ENCODE data around the gene CPED1. TPM values are rescaled to one million over a fixed set of nuclear protein-coding genes. Genes with fewer than 3 reads are reported as not detected.

The CPED1 gene
- polyA plus RNA-seq, 1 donor from 2014 or later = not detected

GRCh38 chr7:121042195-121042594 is 53.7 kb downstream of the CPED1 start:
- H3F3A ChIP-seq (ENCODE audit: insufficient read depth, low read length, poor library complexity, severe bottlenecking) = no peaks in the 10 kb centered on the region
- no peaks in the 10 kb centered on the region for H3K36me3 ChIP-seq (ENCODE audit: insufficient read depth, low read length)
- no peak overlapping the region for H3K4me3 ChIP-seq (ENCODE audit: low read length)
- H3K27me3 ChIP-seq (ENCODE audit: insufficient read depth, low read depth, low read length) = no peaks in the 10 kb centered on the region
- no peak overlapping the region for H2AFZ ChIP-seq (ENCODE audit: low read depth, low read length)
- no peaks in the 10 kb centered on the region for H3K79me2 ChIP-seq (replicated peaks; ENCODE audit: insufficient read depth, low read length)
- H3K9me3 ChIP-seq (ENCODE audit: low read length) = no peaks in the 10 kb centered on the region
- H3K9me2 ChIP-seq (ENCODE audit: insufficient read depth, low read length) = no peaks in the 10 kb centered on the region
- H3K27ac ChIP-seq (ENCODE audit: low read length) = no peak overlapping the region
- no peak for TF ChIP-seq EP300 (conservative IDR thresholded peaks at IDR 0.05; ENCODE audit: poor library complexity, severe bottlenecking)
- TF ChIP-seq POLR2AphosphoS5 (IDR thresholded peaks at IDR 0.05) = no peak
- no peak for TF ChIP-seq EZH2 (IDR thresholded peaks at IDR 0.05; ENCODE audit: borderline replicate concordance, insufficient read depth, low read length, poor library complexity, severe bottlenecking)
- TF ChIP-seq RAD21 (conservative IDR thresholded peaks at IDR 0.05) = no peak
- TF ChIP-seq TAF1 (IDR thresholded peaks at IDR 0.05; ENCODE audit: low read depth) = no peak
- no peak for TF ChIP-seq CTCF (IDR thresholded peaks at IDR 0.05; ENCODE audit: poor library complexity, severe bottlenecking)
- no peaks in the 10 kb centered on the region for H4K20me1 ChIP-seq (ENCODE audit: insufficient read depth)
- H3K9ac ChIP-seq (ENCODE audit: low read length) = no peak overlapping the region
- no peak overlapping the region for H3K4me2 ChIP-seq (ENCODE audit: low read length)

- Histone ChIP-seq H3K9me3 (ENCODE audit: low read length) (no peaks in the 10 kb centered on the region), H3K79me2 (replicated peaks; ENCODE audit: insufficient read depth, low read length) (no peaks in the 10 kb centered on the region), H3K9ac (ENCODE audit: low read length) (no peak overlapping the region), H3K27me3 (ENCODE audit: insufficient read depth, low read depth, low read length) (no peaks in the 10 kb centered on the region), H3K4me3 (ENCODE audit: low read length) (no peak overlapping the region), H3K36me3 (ENCODE audit: insufficient read depth, low read length) (no peaks in the 10 kb centered on the region), H3K4me2 (ENCODE audit: low read length) (no peak overlapping the region), H3K27ac (ENCODE audit: low read length) (no peak overlapping the region), H3F3A (ENCODE audit: insufficient read depth, low read length, poor library complexity, severe bottlenecking) (no peaks in the 10 kb centered on the region), H3K9me2 (ENCODE audit: insufficient read depth, low read length) (no peaks in the 10 kb centered on the region), H4K20me1 (ENCODE audit: insufficient read depth) (no peaks in the 10 kb centered on the region), H2AFZ (ENCODE audit: low read depth, low read length) (no peak overlapping the region)
- no peak for TF ChIP-seq REST (IDR thresholded peaks at IDR 0.05; ENCODE audit: borderline replicate concordance)
- no peak for TF ChIP-seq EP300 (conservative IDR thresholded peaks at IDR 0.05; ENCODE audit: poor library complexity, severe bottlenecking)
- no peak for TF ChIP-seq POLR2AphosphoS5 (IDR thresholded peaks at IDR 0.05)
- TF ChIP-seq MXI1 (conservative IDR thresholded peaks at IDR 0.05; ENCODE audit: poor library complexity, severe bottlenecking) = no peak
- TF ChIP-seq RAD21 (conservative IDR thresholded peaks at IDR 0.05) = no peak
- no peak for TF ChIP-seq SMC3 (conservative IDR thresholded peaks at IDR 0.05; ENCODE audit: poor library complexity)
- no peak for TF ChIP-seq TAF1 (IDR thresholded peaks at IDR 0.05; ENCODE audit: low read depth)
Observed at GRCh38 chr7:121042899-121043298, 54.4 kb downstream of the CPED1 start.
